ENCODE results near the gene RSRC2. TPM values are rescaled to one million over a fixed set of nuclear protein-coding genes. Genes with fewer than 3 reads are reported as not detected.
A peak's percentile ranks its signal among the peaks of the same experiment; 100 is the strongest.

Gene RSRC2
- total and polyA plus RNA-seq, 10 of the 15 experiments (the other 5 are each of a cell fraction or from before 2014, with no cell fraction given): 49.8 to 112 (median 60.6) TPM

GRCh38 chr12:122500685-122501488 lies 25.8 kb downstream of the RSRC2 start, which contains the start of gene ZCCHC8 (continued):
- TF ChIP-seq ZBTB33 (IDR thresholded peaks at IDR 0.05) (no peak), CTCF (IDR thresholded peaks at IDR 0.05 in 2 of 3, conservative IDR thresholded peaks at IDR 0.05 in 1 of 3; ENCODE audit: control insufficient read depth in 2 of 3, extremely low read depth in 1 of 3, insufficient read depth in 1 of 3, low read depth in 3 of 3, low read length in 3 of 3) (peak in 2 of 3 experiments; percentile 12 to 15; a peak in 1 of 6 replicates), STAT1 (conservative IDR thresholded peaks at IDR 0.05) (no peak), ZNF207 (IDR thresholded peaks at IDR 0.05; ENCODE audit: borderline replicate concordance) (no peak), CBX3 (IDR thresholded peaks at IDR 0.05; ENCODE audit: borderline replicate concordance, low read depth) (no peak), TBL1XR1 (IDR thresholded peaks at IDR 0.05; ENCODE audit: low read depth, low read length) (no peak), IKZF1 (conservative IDR thresholded peaks at IDR 0.05) (peak; percentile 97), IKZF2 (IDR thresholded peaks at IDR 0.05) (no peak; a peak in 1 of 4 replicates), BACH1 (IDR thresholded peaks at IDR 0.05; ENCODE audit: borderline replicate concordance) (no peak), ZZZ3 (IDR thresholded peaks at IDR 0.05; ENCODE audit: control insufficient read depth, insufficient read length, low read depth) (no peak), ELK1 (IDR thresholded peaks at IDR 0.05; ENCODE audit: low read depth, low read length) (no peak), ZNF592 (IDR thresholded peaks at IDR 0.05) (no peak), ATF3 (IDR thresholded peaks at IDR 0.05; ENCODE audit: borderline replicate concordance, extremely low read depth, low read depth, low read length) (peak; percentile 4; the same call in 1 of the 2 replicates), SREBF2 (IDR thresholded peaks at IDR 0.05; ENCODE audit: low read length) (no peak), ZBED1 (IDR thresholded peaks at IDR 0.05; ENCODE audit: borderline replicate concordance) (no peak)
- TF ChIP-seq, protein P1, sequence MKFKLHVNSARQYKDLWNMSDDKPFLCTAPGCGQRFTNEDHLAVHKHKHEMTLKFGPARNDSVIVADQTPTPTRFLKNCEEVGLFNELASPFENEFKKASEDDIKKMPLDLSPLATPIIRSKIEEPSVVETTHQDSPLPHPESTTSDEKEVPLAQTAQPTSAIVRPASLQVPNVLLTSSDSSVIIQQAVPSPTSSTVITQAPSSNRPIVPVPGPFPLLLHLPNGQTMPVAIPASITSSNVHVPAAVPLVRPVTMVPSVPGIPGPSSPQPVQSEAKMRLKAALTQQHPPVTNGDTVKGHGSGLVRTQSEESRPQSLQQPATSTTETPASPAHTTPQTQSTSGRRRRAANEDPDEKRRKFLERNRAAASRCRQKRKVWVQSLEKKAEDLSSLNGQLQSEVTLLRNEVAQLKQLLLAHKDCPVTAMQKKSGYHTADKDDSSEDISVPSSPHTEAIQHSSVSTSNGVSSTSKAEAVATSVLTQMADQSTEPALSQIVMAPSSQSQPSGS (IDR thresholded peaks at IDR 0.05; ENCODE audit: low read length): no peak
- TF ChIP-seq, protein P2, sequence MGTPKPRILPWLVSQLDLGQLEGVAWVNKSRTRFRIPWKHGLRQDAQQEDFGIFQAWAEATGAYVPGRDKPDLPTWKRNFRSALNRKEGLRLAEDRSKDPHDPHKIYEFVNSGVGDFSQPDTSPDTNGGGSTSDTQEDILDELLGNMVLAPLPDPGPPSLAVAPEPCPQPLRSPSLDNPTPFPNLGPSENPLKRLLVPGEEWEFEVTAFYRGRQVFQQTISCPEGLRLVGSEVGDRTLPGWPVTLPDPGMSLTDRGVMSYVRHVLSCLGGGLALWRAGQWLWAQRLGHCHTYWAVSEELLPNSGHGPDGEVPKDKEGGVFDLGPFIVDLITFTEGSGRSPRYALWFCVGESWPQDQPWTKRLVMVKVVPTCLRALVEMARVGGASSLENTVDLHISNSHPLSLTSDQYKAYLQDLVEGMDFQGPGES (IDR thresholded peaks at IDR 0.05): no peak
